H1 (cell line): ENCODE results near the gene ASTN2.

Experiments used
- CTCF ChIP-seq, 3 experiments: IDR thresholded peaks; 1 replicate in 2 of 3; 2 replicates in 1 of 3; pipeline versions ENCODE4 v1.5.1 to v1.6.1; 2011; ENCODE audit warnings: low read length in 3 of 3, mild to moderate bottlenecking in 3 of 3, inconsistent platforms in 2 of 3, low read depth in 1 of 3, moderate library complexity in 1 of 3; ENCODE audit not compliant: insufficient read depth in 1 of 3; ENCODE audit errors: control extremely low read depth in 1 of 3
- EP300 ChIP-seq, 2 experiments: IDR thresholded peaks; 1 replicate in 1 of 2; 2 replicates in 1 of 2; pipeline ENCODE4 v1.6.1; 2011 to 2012; ENCODE audit warnings: low read depth in 2 of 2, low read length in 2 of 2, mild to moderate bottlenecking in 2 of 2, borderline replicate concordance in 1 of 2, inconsistent platforms in 1 of 2, moderate library complexity in 1 of 2
- GTF2F1 ChIP-seq: IDR thresholded peaks from 2 replicates; pipeline ENCODE4 v1.6.1; 2012; ENCODE audit warnings: low read depth, low read length, improper control_type of control experiment, borderline replicate concordance
- MAX ChIP-seq: IDR thresholded peaks from 2 replicates; pipeline ENCODE4 v1.6.1; 2012; ENCODE audit warnings: inconsistent platforms
- POLR2A ChIP-seq, 2 experiments: IDR thresholded peaks; 1 replicate in 1 of 2; 2 replicates in 1 of 2; pipeline ENCODE4 v1.6.1; 2011; ENCODE audit warnings: low read depth in 2 of 2, low read length in 2 of 2, mild to moderate bottlenecking in 2 of 2; ENCODE audit errors: control extremely low read depth in 1 of 2
- RAD21 ChIP-seq, 2 experiments: IDR thresholded peaks in 1 of 2; conservative IDR thresholded peaks in 1 of 2; 2 replicates each; pipeline ENCODE4 v1.6.1; 2011; ENCODE audit warnings: low read depth in 2 of 2, low read length in 2 of 2, improper control_type of control experiment in 1 of 2, inconsistent platforms in 1 of 2, mild to moderate bottlenecking in 1 of 2, moderate library complexity in 1 of 2
- SP1 ChIP-seq: IDR thresholded peaks from 2 replicates; pipeline ENCODE4 v1.6.1; 2011; ENCODE audit warnings: low read depth, low read length
- TBP ChIP-seq: IDR thresholded peaks from 2 replicates; pipeline ENCODE4 v1.6.1; 2011; ENCODE audit warnings: low read depth, low read length, improper control_type of control experiment
- TCF12 ChIP-seq: IDR thresholded peaks from 2 replicates; pipeline ENCODE4 v1.6.1; 2011; ENCODE audit warnings: low read depth, mild to moderate bottlenecking, low read length
- USF2 ChIP-seq: IDR thresholded peaks from 2 replicates; pipeline ENCODE4 v1.6.1; 2011; ENCODE audit warnings: low read length, improper control_type of control experiment

- TF ChIP-seq SP1 (no peak), CTCF (IDR thresholded peaks at IDR 0.05; ENCODE audit: control extremely low read depth in 1 of 3, insufficient read depth in 1 of 3, low read depth in 1 of 3, low read length in 3 of 3) (no peak), TCF12 (no peak), TBP (no peak), USF2 (no peak), GTF2F1 (no peak), RAD21 (IDR thresholded peaks at IDR 0.05 in 1 of 2, conservative IDR thresholded peaks at IDR 0.05 in 1 of 2; ENCODE audit: low read depth in 2 of 2, low read length in 2 of 2) (no peak), EP300 (IDR thresholded peaks at IDR 0.05; ENCODE audit: borderline replicate concordance in 1 of 2, low read depth in 2 of 2, low read length in 2 of 2) (no peak), POLR2A (IDR thresholded peaks at IDR 0.05; ENCODE audit: control extremely low read depth in 1 of 2, low read depth in 2 of 2, low read length in 2 of 2) (no peak), MAX (no peak)
Measured at GRCh38 chr9:116726602-116727001, 688.3 kb downstream of the ASTN2 start.
